ENCODE results near the gene CTDSP2.
"Not testable (repeated sequence)": the region's sequence is repeated elsewhere in the genome, so short reads cannot be mapped to it uniquely, and the experiment has no call there.

Gene CTDSP2

GRCh38 chr12:57852620-57853500 lies 6.3 kb upstream of the CTDSP2 start:
- no peak for DNase-seq (ENCODE audit: low read depth)

- DNase-seq (ENCODE audit: low read depth): no peak
Measured at GRCh38 chr12:57852200-57852599, 5.7 kb upstream of the CTDSP2 start.

GRCh38 chr12:57851552-57851951 lies 5.0 kb upstream of the CTDSP2 start:
- no peak for DNase-seq (ENCODE audit: low read depth)

- DNase-seq (ENCODE audit: low read depth): no peak
Measured at GRCh38 chr12:57850854-57851430, 4.4 kb upstream of the CTDSP2 start.

GRCh38 chr12:57849447-57849846 lies 2.9 kb upstream of the CTDSP2 start:
- not testable (repeated sequence) for DNase-seq (ENCODE audit: low read depth)

GRCh38 chr12:57849035-57849434 lies 2.5 kb upstream of the CTDSP2 start:
- no peak for DNase-seq (ENCODE audit: low read depth)

GRCh38 chr12:57848208-57848607 lies 1.7 kb upstream of the CTDSP2 start:
- DNase-seq (ENCODE audit: low read depth): no peak

- DNase-seq (ENCODE audit: low read depth): no peak
Measured at GRCh38 chr12:57846285-57846576, 298 bp downstream of the CTDSP2 start.

GRCh38 chr12:57845478-57846284 lies 848 bp downstream of the CTDSP2 start:
- DNase-seq (ENCODE audit: low read depth): no peak

GRCh38 chr12:57844709-57845477 lies 1.6 kb downstream of the CTDSP2 start:
- DNase-seq (ENCODE audit: low read depth): no peak

GRCh38 chr12:57842342-57843294 lies 3.9 kb downstream of the CTDSP2 start:
- no peak for DNase-seq (ENCODE audit: low read depth)

- no peak for DNase-seq (ENCODE audit: low read depth)
Measured at GRCh38 chr12:57841445-57841844, 5.1 kb downstream of the CTDSP2 start.

GRCh38 chr12:57840726-57841125 lies 5.8 kb downstream of the CTDSP2 start:
- DNase-seq (ENCODE audit: low read depth): no peak

GRCh38 chr12:57839996-57840395 lies 6.5 kb downstream of the CTDSP2 start:
- no peak for DNase-seq (ENCODE audit: low read depth)

GRCh38 chr12:57838594-57839302 lies 7.8 kb downstream of the CTDSP2 start:
- no peak for DNase-seq (ENCODE audit: low read depth)

- no peak for DNase-seq (ENCODE audit: low read depth)
Measured at GRCh38 chr12:57837864-57838562, 8.5 kb downstream of the CTDSP2 start.

GRCh38 chr12:57836442-57837375 lies 9.8 kb downstream of the CTDSP2 start:
- DNase-seq (ENCODE audit: low read depth): no peak

All from stimulated activated CD8-positive, alpha-beta memory T cell treated with anti-CD3 and anti-CD28 coated beads, Interleukin-15, amount 100 ng/mL, for 24 hours (primary cell).